WTC11 (cell line): ENCODE data around the gene SMAD3. TPM values are rescaled to one million over a fixed set of nuclear protein-coding genes. Genes with fewer than 3 reads are reported as not detected.
A peak's percentile ranks its signal among the peaks of the same experiment; 100 is the strongest.

ENCODE experiments used
- ATAC-seq: fragments of 200-7000 bp; cut with Tn5 transposase; 2 replicates; pipeline ENCODE4 v1.10.0; 2021; ENCODE audit warnings: mild to moderate bottlenecking, moderate library complexity
- CTCF ChIA-PET: fragments of 300-600 bp; sonication (Branson Sonifier 250); formaldehyde crosslinking; loops from one replicate; lab custom pipeline; 2021; ENCODE audit warnings: antibody characterized with exemption; lab: Charles Lee
- POLR2A ChIA-PET: fragments of 350-600 bp; sonication (Branson Sonifier 250); formaldehyde crosslinking; loops from one replicate; lab custom pipeline; 2021; ENCODE audit warnings: antibody characterized with exemption; lab: Charles Lee
- DNase-seq: peaks from one replicate; pipeline ENCODE4 v3.0.0; 2021; ENCODE audit warnings: low spot score
- H3K27ac Mint-ChIP-seq: 2 replicates; pipeline ENCODE4 v1.8.0; 2021; ENCODE audit warnings: mixed read lengths
- H3K27me3 Mint-ChIP-seq: 2 replicates; pipeline ENCODE4 v1.8.0; 2021; ENCODE audit warnings: low read depth, mild to moderate bottlenecking, moderate library complexity, mixed read lengths
- H3K36me3 Mint-ChIP-seq: 2 replicates; pipeline ENCODE4 v1.8.0; 2021; ENCODE audit warnings: mixed read lengths
- H3K4me1 Mint-ChIP-seq: 2 replicates; pipeline ENCODE4 v1.8.0; 2022; ENCODE audit warnings: mixed read lengths
- H3K4me3 Mint-ChIP-seq: 2 replicates; pipeline ENCODE4 v1.8.0; 2021; ENCODE audit warnings: mild to moderate bottlenecking, moderate library complexity, mixed read lengths
- H3K9me3 Mint-ChIP-seq: 2 replicates; pipeline ENCODE4 v1.8.0; 2021; ENCODE audit warnings: mixed read lengths
- GABPB1 ChIP-seq: sonication (generic); formaldehyde crosslinking; IDR thresholded peaks from 2 replicates; pipeline ENCODE4 v1.8.1; 2023; ENCODE audit warnings: mild to moderate bottlenecking, missing genetic modification reagents
- JAZF1 ChIP-seq: fragments of 250-450 bp; sonication (Bioruptor Pico); IDR thresholded peaks from 2 replicates; pipeline ENCODE4 v1.9.0; 2021; ENCODE audit warnings: moderate library complexity, mild to moderate bottlenecking, inconsistent platforms
- JUN ChIP-seq: sonication (generic); formaldehyde crosslinking; IDR thresholded peaks from 2 replicates; pipeline ENCODE4 v1.8.0; 2023; ENCODE audit warnings: mild to moderate bottlenecking, missing genetic modification reagents
- MYBL2 ChIP-seq: sonication (generic); formaldehyde crosslinking; IDR thresholded peaks from 2 replicates; pipeline ENCODE4 v1.8.1; 2023; ENCODE audit warnings: mild to moderate bottlenecking, moderate library complexity, missing genetic modification reagents
- NFE2L1 ChIP-seq: sonication (generic); formaldehyde crosslinking; IDR thresholded peaks from 2 replicates; pipeline ENCODE4 v1.8.1; 2023; ENCODE audit warnings: missing genetic modification reagents
- NFYB ChIP-seq: sonication (generic); formaldehyde crosslinking; conservative IDR thresholded peaks from 2 replicates; pipeline ENCODE4 v1.8.0; 2022; ENCODE audit warnings: low read depth, missing genetic modification reagents
- NR3C1 ChIP-seq: sonication (generic); formaldehyde crosslinking; conservative IDR thresholded peaks from 2 replicates; pipeline ENCODE4 v1.8.1; 2023; ENCODE audit warnings: low read depth, mild to moderate bottlenecking, missing genetic modification reagents
- TEAD1 ChIP-seq: sonication (generic); formaldehyde crosslinking; IDR thresholded peaks from 2 replicates; pipeline ENCODE4 v1.8.0; 2022; ENCODE audit warnings: mild to moderate bottlenecking, missing genetic modification reagents
- total RNA-seq: library from RNA; stranded (reverse); gene quantifications from 3 replicates; pipeline ENCODE4 v1.2.3, GENCODE V29; 2021
- TF ChIP-seq, protein P1 (sequence below): sonication (generic); formaldehyde crosslinking; IDR thresholded peaks from 2 replicates; pipeline ENCODE4 v1.8.1; 2023; ENCODE audit warnings: mild to moderate bottlenecking, missing genetic modification reagents
- TF ChIP-seq, protein P2 (sequence below): sonication (generic); formaldehyde crosslinking; conservative IDR thresholded peaks from 2 replicates; pipeline ENCODE4 v1.8.1; 2023; ENCODE audit warnings: mild to moderate bottlenecking, low read depth, missing genetic modification reagents, moderate library complexity
- TF ChIP-seq, protein P3 (sequence below): fragments of 250-450 bp; sonication (Bioruptor Pico); IDR thresholded peaks from 2 replicates; pipeline ENCODE4 v1.9.0; 2021; ENCODE audit warnings: moderate library complexity, mild to moderate bottlenecking, inconsistent platforms, borderline replicate concordance
- TF ChIP-seq, protein P4 (sequence below): sonication (generic); formaldehyde crosslinking; IDR thresholded peaks from 2 replicates; pipeline ENCODE4 v1.8.1; 2022; ENCODE audit warnings: mild to moderate bottlenecking, missing genetic modification reagents, moderate library complexity, borderline replicate concordance
- TF ChIP-seq, protein P5 (sequence below): sonication (generic); formaldehyde crosslinking; IDR thresholded peaks from 2 replicates; pipeline ENCODE4 v1.8.0; 2022; ENCODE audit warnings: mild to moderate bottlenecking, missing genetic modification reagents
- TF ChIP-seq, protein P6 (sequence below): sonication (generic); formaldehyde crosslinking; IDR thresholded peaks from 2 replicates; pipeline ENCODE4 v1.8.1; 2023; ENCODE audit warnings: mild to moderate bottlenecking, missing genetic modification reagents, moderate library complexity
- TF ChIP-seq, protein P7 (sequence below): sonication (generic); formaldehyde crosslinking; IDR thresholded peaks from 2 replicates; pipeline ENCODE4 v1.8.1; 2022; ENCODE audit warnings: low read depth, missing genetic modification reagents, borderline replicate concordance

The SMAD3 gene
- total RNA-seq, 1 experiment from 2014 or later = 34.6 TPM

DNA sequence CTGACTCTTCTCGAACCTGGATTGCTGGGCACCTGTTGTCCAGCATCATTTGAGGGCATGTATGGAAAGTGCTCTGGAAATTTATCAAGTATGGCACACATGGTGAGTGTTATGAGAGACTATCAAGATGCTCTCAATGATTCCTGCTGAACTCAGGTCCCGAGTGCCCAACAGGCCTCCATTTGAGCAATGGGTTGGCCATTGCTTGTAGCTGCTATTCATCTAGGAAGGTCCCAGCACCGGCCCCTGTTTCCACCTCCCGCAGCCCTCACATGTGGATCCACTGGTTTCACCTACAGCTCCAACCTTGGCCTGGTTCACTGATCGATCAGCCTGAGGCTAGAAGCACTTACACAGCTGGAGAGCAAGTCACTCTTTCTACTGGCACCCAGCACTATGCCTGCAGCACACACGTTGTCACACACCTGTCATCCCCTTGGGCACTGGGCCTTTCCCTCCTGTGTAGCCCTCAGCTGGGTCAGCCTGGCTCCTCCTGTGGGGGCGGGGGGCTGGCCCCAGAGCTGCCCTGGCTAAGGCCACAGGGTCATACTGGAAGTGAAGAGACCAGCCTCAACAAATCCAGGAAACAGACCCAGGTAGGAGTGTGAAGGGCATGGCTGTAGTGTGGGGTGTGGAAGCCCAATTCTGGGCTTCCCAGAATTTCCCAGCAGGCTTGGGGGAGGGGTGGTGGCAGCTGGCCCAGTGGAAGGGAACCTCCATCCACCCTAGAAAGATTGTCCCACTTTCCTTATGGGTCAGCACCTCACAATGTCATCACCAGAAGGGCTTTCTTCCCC, 41.7 kb upstream of the SMAD3 start (continued):
- TF ChIP-seq, protein P1, sequence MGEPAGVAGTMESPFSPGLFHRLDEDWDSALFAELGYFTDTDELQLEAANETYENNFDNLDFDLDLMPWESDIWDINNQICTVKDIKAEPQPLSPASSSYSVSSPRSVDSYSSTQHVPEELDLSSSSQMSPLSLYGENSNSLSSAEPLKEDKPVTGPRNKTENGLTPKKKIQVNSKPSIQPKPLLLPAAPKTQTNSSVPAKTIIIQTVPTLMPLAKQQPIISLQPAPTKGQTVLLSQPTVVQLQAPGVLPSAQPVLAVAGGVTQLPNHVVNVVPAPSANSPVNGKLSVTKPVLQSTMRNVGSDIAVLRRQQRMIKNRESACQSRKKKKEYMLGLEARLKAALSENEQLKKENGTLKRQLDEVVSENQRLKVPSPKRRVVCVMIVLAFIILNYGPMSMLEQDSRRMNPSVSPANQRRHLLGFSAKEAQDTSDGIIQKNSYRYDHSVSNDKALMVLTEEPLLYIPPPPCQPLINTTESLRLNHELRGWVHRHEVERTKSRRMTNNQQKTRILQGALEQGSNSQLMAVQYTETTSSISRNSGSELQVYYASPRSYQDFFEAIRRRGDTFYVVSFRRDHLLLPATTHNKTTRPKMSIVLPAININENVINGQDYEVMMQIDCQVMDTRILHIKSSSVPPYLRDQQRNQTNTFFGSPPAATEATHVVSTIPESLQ (CRISPR knock-in tag) = no peak
- TF ChIP-seq MYBL2 (CRISPR knock-in tag) = no peak

DNA sequence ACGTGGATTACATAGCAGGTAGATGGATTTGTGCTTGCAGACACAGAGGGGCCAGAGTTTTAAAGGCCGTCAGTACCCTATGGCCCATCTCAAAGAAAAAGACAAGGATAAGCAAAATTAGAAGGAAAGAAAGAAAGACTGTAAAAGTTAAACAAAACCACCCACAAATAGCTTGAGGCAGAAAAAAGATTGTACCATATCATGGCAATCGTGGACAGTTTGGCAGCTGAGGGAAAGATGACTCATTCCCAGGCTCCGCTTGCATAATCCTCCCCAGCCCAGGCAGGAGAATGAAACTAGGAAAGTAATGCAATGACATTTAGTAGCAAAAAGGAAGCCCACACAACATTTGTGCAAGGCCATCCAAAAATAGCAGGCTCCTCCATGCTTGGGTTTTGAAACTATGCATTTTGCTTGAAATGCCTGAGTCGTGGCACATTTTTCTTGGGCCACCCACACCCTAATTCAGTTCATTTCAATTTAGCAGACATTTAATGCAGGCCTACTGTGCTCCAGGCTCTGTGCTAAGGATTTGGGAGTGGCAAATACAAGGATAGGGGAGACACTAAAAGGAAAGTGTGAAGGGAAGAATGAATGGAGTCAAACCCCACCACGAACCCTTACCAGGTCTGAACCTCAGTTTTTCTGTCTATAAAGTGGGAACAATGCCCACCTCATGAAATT, 40.9 kb upstream of the SMAD3 start:
- TF ChIP-seq, protein P2, sequence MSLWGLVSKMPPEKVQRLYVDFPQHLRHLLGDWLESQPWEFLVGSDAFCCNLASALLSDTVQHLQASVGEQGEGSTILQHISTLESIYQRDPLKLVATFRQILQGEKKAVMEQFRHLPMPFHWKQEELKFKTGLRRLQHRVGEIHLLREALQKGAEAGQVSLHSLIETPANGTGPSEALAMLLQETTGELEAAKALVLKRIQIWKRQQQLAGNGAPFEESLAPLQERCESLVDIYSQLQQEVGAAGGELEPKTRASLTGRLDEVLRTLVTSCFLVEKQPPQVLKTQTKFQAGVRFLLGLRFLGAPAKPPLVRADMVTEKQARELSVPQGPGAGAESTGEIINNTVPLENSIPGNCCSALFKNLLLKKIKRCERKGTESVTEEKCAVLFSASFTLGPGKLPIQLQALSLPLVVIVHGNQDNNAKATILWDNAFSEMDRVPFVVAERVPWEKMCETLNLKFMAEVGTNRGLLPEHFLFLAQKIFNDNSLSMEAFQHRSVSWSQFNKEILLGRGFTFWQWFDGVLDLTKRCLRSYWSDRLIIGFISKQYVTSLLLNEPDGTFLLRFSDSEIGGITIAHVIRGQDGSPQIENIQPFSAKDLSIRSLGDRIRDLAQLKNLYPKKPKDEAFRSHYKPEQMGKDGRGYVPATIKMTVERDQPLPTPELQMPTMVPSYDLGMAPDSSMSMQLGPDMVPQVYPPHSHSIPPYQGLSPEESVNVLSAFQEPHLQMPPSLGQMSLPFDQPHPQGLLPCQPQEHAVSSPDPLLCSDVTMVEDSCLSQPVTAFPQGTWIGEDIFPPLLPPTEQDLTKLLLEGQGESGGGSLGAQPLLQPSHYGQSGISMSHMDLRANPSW (CRISPR knock-in tag) = no peak
- peak; percentile 52; the same call in 1 of the 2 replicates for TF ChIP-seq GABPB1
- Mint-ChIP-seq H3K27me3 (no peaks in the 10 kb centered on the region), H3K36me3 (no peaks in the 10 kb centered on the region), H3K9me3 (no peaks in the 10 kb centered on the region), H3K4me1 (peaks cover 49% of the 10 kb centered on the region), H3K4me3 (no peak overlapping the region), H3K27ac (no peak overlapping the region)
- POLR2A ChIA-PET = no interaction called here
- CTCF ChIA-PET = no interaction called here
- DNase-seq (no peak), ATAC-seq (no peak; the same call in 1 of the 2 replicates)

DNA sequence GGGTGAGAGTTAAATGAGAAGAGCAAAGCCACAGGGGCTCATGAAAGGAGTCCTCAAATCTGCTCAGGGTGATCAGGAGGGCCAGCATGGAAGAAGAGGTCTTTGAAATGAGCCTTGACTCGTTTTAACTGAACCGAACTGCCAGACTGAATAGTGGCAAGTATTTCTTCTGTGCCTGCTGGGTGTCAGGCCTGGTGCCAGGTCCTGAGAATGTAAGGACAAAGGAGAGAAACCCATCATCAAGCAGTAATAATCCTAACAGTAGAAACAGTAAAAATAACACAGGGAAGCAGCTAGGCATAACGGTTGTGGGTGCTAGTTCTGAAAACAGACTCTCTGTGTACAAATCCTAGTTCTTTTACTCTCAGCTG, 40.4 kb upstream of the SMAD3 start:
- ChIA-PET CTCF (no interaction called here), POLR2A (no interaction called here)
- no peak for ATAC-seq
- no peak for DNase-seq
- no peaks in the 10 kb centered on the region for H3K27me3 Mint-ChIP-seq
- no peak overlapping the region for H3K4me3 Mint-ChIP-seq
- H3K9me3 Mint-ChIP-seq = no peaks in the 10 kb centered on the region
- no peak overlapping the region for H3K27ac Mint-ChIP-seq
- no peaks in the 10 kb centered on the region for H3K36me3 Mint-ChIP-seq
- peaks cover 55% of the 10 kb centered on the region for H3K4me1 Mint-ChIP-seq
- TF ChIP-seq, protein P3, sequence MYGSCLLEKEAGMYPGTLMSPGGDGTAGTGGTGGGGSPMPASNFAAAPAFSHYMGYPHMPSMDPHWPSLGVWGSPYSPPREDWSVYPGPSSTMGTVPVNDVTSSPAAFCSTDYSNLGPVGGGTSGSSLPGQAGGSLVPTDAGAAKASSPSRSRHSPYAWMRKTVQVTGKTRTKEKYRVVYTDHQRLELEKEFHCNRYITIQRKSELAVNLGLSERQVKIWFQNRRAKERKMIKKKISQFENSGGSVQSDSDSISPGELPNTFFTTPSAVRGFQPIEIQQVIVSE (CRISPR knock-in tag) = no peak
- TF ChIP-seq NFE2L1 (no peak), JAZF1 (CRISPR knock-in tag) (no peak), JUN (CRISPR knock-in tag) (no peak), NFYB (no peak), TEAD1 (no peak), NR3C1 (CRISPR knock-in tag) (no peak), MYBL2 (CRISPR knock-in tag) (no peak)
- TF ChIP-seq, protein P4, sequence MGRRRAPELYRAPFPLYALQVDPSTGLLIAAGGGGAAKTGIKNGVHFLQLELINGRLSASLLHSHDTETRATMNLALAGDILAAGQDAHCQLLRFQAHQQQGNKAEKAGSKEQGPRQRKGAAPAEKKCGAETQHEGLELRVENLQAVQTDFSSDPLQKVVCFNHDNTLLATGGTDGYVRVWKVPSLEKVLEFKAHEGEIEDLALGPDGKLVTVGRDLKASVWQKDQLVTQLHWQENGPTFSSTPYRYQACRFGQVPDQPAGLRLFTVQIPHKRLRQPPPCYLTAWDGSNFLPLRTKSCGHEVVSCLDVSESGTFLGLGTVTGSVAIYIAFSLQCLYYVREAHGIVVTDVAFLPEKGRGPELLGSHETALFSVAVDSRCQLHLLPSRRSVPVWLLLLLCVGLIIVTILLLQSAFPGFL (CRISPR knock-in tag) = no peak
- TF ChIP-seq, protein P5, sequence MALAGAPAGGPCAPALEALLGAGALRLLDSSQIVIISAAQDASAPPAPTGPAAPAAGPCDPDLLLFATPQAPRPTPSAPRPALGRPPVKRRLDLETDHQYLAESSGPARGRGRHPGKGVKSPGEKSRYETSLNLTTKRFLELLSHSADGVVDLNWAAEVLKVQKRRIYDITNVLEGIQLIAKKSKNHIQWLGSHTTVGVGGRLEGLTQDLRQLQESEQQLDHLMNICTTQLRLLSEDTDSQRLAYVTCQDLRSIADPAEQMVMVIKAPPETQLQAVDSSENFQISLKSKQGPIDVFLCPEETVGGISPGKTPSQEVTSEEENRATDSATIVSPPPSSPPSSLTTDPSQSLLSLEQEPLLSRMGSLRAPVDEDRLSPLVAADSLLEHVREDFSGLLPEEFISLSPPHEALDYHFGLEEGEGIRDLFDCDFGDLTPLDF (CRISPR knock-in tag) = no peak
- TF ChIP-seq, protein P6, sequence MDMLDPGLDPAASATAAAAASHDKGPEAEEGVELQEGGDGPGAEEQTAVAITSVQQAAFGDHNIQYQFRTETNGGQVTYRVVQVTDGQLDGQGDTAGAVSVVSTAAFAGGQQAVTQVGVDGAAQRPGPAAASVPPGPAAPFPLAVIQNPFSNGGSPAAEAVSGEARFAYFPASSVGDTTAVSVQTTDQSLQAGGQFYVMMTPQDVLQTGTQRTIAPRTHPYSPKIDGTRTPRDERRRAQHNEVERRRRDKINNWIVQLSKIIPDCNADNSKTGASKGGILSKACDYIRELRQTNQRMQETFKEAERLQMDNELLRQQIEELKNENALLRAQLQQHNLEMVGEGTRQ (CRISPR knock-in tag) = no peak
- TF ChIP-seq, protein P7, sequence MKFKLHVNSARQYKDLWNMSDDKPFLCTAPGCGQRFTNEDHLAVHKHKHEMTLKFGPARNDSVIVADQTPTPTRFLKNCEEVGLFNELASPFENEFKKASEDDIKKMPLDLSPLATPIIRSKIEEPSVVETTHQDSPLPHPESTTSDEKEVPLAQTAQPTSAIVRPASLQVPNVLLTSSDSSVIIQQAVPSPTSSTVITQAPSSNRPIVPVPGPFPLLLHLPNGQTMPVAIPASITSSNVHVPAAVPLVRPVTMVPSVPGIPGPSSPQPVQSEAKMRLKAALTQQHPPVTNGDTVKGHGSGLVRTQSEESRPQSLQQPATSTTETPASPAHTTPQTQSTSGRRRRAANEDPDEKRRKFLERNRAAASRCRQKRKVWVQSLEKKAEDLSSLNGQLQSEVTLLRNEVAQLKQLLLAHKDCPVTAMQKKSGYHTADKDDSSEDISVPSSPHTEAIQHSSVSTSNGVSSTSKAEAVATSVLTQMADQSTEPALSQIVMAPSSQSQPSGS (CRISPR knock-in tag) = no peak
- TF ChIP-seq, protein P2 (CRISPR knock-in tag) = no peak
